Activated CD4-positive, alpha-beta T cell treated with anti-CD3 and anti-CD28 coated beads, Interleukin-2, amount 50 U/mL, for 24 hours (primary cell): ENCODE data around the gene OR2G2.

Source experiments
- DNase-seq, 2 donors: peaks; one replicate each; pipeline ENCODE4 v3.0.0-alpha.2; 2020; ENCODE audit warnings: low read depth in 1 of 2, low spot score in 1 of 2

OR2G2 gene, protein sequence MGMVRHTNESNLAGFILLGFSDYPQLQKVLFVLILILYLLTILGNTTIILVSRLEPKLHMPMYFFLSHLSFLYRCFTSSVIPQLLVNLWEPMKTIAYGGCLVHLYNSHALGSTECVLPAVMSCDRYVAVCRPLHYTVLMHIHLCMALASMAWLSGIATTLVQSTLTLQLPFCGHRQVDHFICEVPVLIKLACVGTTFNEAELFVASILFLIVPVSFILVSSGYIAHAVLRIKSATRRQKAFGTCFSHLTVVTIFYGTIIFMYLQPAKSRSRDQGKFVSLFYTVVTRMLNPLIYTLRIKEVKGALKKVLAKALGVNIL

DNA sequence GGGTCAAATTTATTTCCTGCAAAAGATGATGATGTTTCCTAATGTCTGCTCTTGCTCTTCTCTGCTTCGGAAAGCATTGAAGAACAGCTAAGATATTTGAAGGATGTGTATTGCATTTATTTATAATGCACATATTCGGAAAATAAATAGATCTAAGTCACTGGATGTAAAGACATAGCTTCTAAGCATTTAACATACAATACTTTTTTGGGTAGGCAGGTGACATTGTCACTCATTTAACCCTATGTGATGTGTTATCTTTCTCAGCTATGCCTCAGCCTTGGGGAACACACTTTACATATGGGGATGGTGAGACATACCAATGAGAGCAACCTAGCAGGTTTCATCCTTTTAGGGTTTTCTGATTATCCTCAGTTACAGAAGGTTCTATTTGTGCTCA is at the start of gene OR2G2:
Gene OR2G2, plus strand, starts transcription at position 301 of the 400 bp plus-strand sequence. Its CDS starts 0 bp downstream, at position 301.
- no peak for DNase-seq

DNA sequence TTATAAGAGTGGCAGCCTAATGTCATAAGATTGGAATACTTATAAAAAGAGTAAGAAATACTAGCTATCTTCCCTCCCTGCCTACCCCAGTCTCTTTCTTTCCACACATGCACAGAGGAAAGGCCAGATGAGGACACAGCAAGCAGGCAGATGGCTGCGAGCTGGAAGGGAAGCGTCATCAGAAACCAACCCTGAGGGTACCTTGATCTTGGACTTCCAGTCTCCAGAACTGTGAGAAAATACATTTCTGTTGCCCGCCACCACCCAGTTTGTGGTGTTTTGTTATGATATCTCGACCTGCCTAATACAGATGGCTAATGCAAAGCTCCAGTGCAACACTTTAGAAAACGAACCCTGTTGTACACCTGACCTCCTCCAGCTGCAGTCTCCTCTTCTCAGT is 49.6 kb upstream of the OR2G2 start:
- DNase-seq: no peak

DNA sequence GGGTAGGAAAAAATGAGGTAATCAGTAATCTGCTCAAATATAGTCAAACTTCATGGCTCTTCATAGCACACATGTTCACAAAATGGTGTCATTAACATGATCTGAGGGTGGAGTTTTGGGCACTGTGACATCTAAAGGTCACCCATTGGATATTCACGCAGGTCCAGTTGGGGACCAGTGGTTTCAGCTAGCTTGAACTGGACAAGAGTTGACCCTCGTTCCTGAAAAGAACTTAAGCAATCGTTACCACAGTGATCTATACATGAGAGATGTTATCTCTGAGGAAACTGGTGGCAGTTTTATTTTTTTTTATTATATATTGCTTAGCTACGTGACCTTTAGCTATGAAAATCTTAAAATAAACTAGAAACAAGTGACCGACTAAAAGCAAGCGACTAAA is 48.9 kb upstream of the OR2G2 start:
- DNase-seq: no peak

DNA sequence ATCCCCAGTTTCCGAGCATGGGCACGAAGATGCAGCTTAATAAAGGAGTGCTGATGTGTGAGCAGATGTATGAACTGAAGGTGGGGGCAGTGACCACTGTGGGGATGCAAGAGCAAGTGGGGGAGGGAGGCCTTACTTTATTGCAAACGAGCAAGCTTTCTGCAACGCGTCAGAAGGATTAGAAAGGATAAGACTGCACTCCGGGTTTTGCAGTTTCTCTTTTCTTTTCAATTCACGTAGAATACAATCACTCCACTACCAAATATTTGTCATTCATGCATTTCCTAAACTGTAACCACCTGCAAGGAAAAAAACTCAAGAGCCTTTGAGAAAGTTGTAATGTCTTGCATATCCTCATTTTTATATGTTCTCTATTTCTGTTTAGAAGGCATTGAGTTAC is 47.6 kb upstream of the OR2G2 start:
- no peak for DNase-seq

DNA sequence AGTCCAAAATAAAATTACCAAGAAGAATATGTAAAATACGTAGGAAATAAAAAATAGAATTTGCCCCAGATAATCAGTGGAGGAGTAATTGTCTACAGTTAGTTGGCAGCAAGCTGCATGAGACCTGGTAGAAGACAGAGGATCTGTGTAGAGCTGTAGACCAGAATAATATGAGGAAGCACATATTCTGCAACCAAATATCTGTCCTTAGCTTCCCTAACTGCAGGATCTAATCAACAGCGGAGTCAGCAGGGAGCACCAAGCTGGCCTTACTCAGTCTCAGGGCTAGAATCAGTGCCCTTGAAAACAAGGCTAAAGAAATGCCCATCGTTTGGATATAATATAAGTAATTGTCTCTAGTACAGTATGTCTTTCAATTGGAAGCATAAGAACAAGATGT is 45.3 kb upstream of the OR2G2 start:
- no peak for DNase-seq

DNA sequence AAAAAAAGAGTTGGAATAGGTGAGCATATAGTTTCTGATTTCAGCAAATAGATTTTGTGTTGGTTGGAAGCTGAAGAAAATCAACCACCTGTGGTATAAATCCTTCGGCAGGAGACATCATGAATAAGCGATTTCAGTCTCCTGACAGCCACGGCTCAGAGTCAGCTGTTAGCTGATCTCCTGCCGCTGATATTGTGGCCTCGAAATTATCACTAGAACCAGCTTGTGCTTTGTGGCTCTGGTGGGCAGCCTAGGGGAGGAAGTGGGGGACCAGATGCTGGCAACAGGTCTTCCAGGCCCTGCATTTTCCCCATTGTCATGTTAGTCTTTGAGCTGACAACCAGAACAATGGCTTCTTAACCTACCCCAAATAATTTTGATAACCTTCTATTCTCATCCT is 40.1 kb upstream of the OR2G2 start:
- DNase-seq: no peak

DNA sequence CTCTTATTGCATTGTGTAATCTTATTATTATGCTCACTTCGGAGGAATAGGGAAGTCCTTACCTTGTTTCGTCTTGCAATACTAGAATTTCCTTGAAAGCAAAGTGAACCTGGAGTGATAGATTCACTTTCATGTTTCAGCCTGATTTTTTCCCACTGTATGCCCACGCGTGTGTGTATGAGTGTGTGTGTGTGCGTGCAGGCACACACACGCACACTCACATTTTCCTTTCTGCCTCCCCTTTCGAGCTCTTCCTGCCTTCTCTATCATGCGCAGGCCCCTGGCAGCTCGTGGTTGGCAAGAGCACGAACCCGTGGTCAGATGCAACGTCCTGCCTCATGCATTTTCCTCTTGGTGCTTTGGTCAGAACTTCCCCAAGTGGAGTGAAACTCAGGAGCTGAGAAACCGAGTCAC is 39.4 kb upstream of the OR2G2 start, which contains the start of gene GCSAML:
Gene GCSAML, plus strand, starts transcription at position 366 of the 414 bp plus-strand sequence. CDS start 58 bp downstream, outside the sequence.
- DNase-seq: peak in 1 of 2 donors; percentile 11

DNA sequence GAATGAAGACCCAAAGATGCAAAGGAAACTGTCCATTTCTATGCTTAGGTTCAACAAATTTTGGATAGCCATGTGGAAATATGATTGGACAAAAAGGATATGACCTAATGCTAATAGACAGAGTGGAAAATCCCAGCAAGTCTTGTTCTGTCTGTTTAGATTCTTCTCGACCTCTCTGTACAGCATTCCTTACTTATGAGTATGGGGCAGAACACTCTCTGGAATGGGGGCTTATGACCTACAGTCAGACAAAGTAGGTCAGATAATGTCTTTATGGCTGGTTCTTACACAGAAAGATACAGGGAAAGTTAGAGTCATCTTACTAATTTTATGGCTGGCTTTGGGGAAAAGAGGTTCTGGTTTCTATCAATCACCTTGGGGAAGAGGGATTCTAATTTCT is 36.4 kb upstream of the OR2G2 start:
- no peak for DNase-seq

DNA sequence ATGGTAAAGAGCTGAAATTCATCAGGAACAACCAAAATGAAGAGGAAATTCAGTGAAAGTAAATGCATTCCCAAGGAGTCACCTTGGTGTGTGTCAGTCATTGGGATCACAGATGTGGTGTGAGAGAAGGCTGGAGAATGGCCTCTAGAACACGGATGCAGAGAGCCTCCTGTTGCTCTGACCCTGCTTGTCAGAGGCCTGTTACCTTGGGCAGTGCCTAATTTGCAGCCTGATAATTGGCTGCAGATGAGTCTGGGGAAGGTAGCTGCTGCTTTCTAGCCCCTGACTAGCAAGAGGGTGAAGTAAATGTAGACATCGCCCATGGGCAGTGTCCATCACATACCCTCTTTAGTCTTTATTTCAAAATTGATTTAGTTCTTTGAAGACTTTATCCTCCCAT is 35.9 kb upstream of the OR2G2 start:
- DNase-seq: no peak

DNA sequence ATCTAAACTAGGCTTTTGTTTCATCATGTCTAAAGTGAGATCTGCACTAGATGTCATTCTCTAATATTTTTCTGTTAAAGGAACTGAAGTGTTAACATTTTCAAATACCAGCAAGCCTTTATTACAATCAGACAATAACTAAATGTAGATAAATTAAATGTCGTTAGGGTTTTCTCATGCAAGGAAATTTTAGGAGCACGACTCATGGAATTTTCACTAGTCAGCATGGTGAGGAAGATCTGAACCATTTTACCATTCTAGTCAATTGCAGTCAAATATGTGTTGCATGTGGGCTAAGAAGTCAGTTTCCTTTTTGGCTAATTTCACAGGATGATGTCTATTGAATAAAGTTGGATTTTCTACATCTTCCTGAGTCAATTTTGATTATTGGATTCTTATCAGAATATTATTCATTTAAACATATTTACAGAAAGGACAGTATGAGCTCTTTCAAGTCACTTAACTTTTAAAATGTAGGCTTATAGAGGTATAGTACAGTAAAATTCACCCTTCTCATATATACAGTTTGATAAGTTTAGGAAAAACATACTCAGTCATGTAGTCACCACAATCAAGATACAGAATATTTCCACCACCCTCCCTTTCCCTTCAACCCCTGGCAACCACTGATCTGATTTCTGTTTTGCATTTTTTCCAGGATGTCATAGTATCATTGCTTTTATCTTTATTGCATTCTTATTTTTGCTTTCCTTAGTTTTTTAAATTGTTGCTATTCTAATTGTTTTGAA is 30.1 kb upstream of the OR2G2 start:
- DNase-seq: no peak

DNA sequence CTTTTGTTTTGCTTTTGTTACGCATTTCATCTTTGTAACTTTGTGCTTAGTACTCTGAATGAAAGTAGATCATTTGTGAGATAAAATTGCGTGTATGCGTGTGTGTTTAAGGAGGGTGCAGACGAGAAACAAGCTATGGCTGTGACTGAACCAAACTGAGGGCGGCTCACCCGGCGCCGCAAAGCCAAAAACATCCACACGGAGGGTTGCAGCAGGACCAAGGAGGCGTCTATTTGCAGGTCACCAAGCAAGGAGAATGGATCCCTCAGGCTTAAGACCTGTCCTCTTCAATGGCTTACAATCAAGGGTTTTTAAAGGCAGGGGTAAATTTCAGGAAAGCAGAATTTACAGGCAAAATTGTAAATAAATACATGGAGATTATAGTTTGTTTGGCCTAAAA is 26.4 kb upstream of the OR2G2 start:
- DNase-seq: no peak

DNA sequence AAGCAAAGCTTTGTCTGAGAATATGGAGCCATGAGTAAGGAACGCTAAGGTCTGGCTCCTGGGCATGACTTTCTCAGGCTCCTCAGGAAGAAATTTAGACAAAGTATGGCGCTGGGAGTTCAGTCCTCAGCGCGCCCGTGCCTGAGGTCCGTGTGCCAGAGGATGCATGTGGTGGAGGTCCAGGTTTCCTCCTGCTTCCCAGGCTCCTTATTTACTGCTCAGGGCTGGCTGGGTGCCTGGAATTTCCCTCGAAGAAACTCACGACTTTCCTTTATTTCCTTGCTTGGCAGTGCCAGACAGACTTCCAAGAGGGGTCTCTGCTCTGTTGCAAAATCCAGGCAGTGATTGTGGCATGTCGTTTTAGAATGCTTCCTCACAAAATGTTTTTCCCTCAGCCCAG is 26.0 kb upstream of the OR2G2 start:
- DNase-seq: no peak

DNA sequence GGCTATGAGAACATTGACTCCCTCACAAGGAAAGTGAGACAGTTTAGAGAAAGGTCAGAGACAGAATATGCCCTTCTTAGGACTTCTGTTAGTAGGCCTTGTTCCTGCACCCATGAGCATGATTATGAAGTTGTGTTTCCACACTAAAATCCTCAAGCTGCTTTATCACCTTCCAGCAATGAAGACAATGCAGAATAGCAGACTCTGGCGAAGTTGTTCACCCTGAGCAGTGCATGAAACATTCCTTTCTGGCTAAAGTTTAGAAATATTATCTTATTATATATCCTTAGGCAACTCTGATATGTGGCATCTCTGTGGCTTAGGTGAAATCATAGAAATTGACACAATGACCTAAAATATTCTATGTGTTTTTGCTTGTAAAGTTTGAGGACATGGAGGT is 13.9 kb upstream of the OR2G2 start:
- no peak for DNase-seq

DNA sequence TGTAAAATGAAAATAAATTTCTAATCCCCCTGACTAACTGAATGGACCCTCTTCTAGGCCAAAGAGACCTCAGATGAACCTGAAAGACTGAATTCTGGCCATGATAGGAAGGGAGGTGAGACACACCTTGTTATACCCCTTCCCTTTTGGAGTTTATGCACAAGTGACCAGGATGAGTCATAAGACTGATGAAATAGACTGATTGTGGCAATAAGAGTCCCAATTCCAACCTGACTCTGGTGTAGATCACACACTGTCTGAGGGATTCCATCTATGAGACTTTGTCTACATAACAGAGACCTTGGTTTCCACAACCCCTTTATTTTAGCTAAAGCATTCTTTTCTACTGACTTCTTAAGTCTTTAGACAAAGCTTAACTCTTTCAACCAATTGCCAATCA is 13.5 kb upstream of the OR2G2 start:
- DNase-seq: no peak

DNA sequence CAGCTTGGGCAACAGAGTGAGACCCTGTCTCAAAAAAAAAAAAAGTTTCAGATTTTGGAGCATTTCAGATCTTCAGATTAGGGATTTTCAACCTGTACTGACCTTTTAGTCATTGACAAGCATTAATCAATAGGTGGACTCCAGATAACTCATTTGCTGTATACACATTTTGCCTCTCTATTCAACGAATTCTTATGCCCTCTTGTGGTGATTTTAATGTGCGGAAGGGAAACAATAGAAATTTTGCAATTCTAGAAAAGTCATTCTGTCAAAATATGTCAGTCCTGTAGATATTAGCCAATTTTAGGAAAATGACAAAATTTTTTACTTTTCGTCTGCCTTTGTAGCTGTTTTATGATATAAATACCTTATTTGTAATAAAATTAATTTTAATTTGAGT is 11.6 kb upstream of the OR2G2 start:
- DNase-seq: no peak

DNA sequence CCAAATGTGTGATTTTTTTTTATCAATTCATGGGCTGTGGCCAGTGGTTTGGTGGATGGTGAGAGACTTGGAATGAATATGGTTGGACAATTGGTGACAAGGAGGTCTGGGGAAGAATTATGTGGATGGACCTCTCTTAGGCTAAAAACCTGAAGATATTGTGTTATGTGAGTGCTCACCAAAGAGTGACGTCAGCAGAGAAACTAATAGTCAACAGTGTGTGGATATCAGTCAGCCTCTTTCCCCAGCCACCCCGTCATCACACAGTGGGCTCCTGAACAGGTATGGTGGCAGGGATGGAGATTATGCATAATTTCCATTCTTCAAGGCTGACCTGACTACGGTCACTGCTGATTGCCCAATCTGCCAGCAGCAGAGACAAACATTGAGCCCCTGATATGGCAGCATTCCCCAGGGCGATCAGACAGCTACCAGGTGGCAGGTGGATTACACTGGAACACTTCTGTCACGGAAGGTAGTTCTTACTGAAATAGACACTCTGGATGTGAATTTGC is 9.2 kb upstream of the OR2G2 start:
- DNase-seq: no peak

DNA sequence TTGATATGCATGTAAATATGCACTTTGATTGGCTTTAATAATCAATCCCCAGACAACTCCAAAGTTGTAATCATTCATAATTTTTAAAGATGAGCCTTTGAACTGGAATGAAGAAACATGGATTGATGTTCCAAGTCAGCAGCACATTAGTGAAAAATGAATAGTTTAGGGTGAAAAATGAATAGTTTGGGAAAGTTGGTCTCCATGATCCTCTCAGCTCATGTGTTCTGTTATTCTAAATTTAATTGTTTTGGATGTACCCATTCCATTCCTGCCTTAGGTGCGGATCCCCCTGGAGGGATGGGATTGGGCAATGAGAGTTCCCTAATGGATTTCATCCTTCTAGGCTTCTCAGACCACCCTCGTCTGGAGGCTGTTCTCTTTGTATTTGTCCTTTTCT is 17.1 kb downstream of the OR2G2 start, which contains the start of gene OR2G3:
Gene OR2G3, plus strand, starts transcription at position 301 of the 400 bp plus-strand sequence. Its CDS starts 0 bp downstream, at position 301.
- DNase-seq: no peak

DNA sequence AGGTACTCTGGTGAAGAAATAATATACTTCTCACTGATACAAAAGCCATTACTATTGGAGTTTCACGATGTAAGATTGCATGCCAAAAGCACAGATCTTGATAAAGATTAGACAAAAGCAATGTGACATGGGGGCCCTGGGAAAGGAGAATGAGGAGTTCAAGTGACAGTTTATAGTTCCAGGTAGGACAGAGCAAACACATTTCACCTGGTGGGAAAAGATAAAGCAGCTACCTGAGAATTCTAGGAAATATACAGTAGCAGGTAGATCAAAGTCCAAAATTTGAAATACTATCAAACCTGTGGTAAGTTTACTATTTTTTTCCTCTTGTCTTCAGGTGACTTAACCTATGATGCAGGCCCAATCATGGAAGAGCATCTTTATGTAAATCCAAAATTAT is 25.2 kb downstream of the OR2G2 start:
- DNase-seq: no peak

DNA sequence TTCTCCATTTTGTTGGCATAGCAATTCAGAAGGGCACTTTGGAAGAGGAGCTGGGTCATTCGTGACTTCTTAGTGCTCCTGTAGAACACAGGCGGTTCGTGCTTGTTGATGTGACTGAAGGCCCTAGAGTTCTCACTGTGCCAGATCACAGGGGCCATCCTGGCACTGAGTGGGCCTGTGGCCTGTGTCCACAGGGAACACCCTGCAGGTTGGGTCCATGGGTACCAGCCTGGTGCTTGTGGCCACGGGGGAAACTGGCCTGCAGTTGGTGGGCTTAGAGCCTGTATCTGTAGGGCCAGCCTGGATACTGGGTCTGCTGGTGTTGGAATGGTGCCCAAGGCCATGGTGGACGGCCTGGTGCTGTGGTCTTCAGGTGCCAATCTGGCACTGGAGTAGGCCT is 26.5 kb downstream of the OR2G2 start:
- no peak for DNase-seq

DNA sequence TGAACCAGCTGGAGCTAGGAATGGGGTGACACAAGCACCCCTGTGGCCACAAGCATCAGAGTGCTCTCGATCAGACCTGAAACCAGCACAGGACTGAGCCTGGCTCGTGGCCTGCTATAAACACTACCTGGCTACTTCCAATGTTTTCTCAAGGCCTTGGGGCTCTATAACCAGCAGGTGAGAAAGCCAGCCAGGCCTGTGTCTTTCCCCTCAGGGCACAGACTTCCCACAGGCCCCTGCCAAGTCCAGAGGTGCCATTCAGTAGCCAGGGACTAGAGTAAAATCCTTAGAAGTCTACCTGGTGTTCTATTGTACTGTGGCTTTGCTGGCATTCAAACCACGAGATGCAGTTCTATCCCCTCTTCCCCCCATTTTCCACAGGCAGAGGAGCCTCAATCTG is 39.8 kb downstream of the OR2G2 start:
- no peak for DNase-seq

DNA sequence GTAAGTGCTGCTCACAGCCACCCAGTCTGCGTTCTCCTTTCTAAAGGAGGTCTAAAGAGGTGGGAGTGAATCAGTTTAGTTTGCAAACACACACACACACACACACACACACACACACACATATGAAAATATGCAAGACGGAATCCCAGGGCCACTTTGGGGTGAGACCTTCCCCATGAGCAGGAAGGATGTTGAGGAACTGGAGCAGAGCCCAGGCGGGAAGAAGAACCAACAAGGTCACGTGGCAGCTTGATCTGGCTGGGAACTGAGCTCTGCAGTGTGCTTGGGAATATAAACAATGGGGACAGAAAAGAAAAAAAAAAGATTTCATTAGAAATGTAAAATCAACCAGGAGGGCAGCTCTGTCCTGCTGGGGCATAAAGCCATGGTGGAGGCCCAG is 49.9 kb downstream of the OR2G2 start:
- no peak for DNase-seq

DNA sequence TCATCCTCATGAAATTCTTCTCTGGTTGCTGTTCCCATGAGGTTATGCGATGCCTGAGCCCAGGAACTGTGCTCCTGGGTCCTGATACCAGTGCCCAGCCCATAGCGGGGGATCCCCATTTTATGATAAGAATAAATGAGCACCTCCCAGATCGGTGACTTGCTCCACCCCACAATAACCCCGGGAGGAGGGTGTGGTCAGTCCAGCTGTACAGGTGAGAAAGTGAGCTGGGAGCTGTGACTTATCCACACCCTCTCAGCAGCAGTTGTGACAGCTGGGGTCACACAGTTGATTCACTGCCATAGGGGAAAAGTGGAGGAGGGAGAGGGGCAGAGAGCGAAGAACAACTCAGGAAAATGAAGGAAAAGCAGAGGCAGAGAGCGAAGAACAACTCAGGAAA is 50.6 kb downstream of the OR2G2 start:
- no peak for DNase-seq
